AG09319 (cell line): ENCODE results near the gene FGF22.

Experiments used
- DNase-seq: peaks from one replicate; pipeline ENCODE4 v3.0.0-alpha.2; 2010; ENCODE audit warnings: low read depth; ENCODE audit errors: extremely low read depth
- CTCF ChIP-seq: IDR thresholded peaks from 2 replicates; pipeline ENCODE4 v1.5.1; 2011; ENCODE audit warnings: low read depth, mild to moderate bottlenecking, inconsistent platforms, low read length, moderate library complexity

Gene FGF22

DNA sequence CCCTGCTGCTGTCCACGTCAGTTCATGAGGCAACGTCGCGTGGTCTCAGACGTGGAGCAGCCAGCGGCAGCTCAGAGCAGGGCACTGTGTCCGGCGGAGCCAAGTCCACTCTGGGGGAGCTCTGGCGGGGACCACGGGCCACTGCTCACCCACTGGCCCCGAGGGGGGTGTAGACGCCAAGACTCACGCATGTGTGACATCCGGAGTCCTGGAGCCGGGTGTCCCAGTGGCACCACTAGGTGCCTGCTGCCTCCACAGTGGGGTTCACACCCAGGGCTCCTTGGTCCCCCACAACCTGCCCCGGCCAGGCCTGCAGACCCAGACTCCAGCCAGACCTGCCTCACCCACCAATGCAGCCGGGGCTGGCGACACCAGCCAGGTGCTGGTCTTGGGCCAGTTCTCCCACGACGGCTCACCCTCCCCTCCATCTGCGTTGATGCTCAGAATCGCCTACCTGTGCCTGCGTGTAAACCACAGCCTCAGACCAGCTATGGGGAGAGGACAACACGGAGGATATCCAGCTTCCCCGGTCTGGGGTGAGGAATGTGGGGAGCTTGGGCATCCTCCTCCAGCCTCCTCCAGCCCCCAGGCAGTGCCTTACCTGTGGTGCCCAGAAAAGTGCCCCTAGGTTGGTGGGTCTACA, 43.1 kb downstream of the FGF22 start:
- no peak for DNase-seq
- TF ChIP-seq CTCF, result no peak

GRCh38 chr19:685454-685931, 45.8 kb downstream of the FGF22 start:
- DNase-seq, result no peak
- no peak for TF ChIP-seq CTCF

DNA sequence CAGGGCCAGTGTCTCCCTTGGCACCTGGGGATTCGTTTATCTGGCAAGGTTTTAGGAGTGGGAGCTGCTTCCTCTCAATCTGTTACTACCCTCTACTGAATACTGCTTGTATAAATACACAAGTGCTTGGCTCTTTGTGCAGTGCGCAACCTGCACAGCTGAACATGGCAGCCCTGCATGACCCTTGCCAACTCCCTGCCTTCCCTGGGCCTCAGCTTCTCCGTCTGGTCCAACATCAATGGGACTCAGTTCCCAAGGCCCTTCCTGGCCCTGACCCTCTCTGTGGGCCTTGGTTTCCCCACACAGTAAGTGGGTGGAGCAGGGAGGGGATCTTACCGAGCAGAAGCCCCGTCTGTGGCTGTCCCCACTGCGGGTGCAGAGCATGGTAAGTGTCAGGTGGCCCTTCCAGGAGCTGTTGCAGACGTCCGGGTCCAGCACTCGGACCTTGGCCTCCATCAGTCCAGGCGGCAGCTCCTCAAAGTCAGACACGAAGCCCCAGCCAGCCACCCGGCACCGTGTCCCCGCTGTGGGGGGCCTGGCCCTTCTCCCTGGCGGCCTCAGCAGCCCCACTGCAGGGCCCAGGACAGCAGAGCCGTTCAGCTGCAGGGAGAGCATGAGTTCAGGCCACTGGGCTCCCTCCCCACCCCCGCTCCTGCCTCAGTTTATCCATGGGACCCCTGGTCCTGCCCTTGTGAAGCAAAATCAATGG, 47.1 kb downstream of the FGF22 start:
- DNase-seq, result no peak
- TF ChIP-seq CTCF, result no peak

DNA sequence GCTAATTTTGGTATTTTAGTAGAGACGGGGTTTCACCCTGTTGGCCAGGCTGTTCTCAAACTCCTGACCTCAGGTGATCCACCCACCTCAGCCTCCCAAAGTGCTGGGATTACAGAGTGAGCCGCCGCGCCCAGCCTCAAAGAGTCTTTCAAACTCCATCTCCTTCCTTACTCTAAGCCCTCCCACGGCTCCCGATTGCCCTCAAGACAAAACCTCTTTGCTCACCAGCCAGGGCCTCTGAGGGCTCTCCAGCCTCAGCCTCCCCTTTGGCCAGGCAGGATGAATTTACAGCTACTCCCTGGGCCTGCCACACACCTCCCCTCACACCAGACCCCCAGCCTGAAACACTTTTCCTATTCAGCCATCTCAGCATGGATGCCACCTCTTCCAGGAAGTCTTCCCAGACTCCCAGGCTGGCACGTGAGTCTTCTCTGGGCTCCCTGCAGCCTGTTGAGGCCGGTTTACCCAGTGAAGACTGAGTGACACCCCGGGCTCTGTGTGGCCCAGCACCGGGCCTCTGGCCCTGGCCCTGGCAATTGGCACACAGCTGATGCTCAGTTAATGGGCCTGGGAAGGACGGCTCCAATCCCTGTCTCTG, 48.0 kb downstream of the FGF22 start:
- DNase-seq, result no peak
- no peak for TF ChIP-seq CTCF

- no peak for TF ChIP-seq CTCF
- DNase-seq, result no peak
These were observed 48.5 kb downstream of the FGF22 start for GRCh38 chr19:688214-688613.

DNA sequence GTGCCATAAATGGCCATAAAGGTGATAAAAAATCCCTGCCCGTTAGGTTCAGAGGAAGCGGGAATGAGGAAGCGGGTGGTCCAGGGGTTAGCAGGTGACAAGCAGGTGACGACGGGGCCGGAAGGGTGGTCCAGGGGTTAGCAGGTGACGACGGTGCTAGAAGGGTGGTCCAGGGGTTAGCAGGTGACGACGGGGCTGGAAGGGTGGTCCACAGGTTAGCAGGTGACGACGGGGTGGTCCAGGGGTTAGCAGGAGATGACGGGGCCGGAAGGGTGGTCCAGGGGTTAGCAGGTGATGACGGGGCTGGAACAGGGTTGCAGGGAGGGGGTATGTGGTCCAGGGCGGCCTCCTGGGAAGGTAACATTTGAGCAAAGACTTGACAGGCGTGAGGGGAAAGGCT, 49.3 kb downstream of the FGF22 start:
- no peak for DNase-seq
- TF ChIP-seq CTCF, result no peak

- DNase-seq, result no peak
- TF ChIP-seq CTCF, result no peak
These were observed 50.5 kb downstream of the FGF22 start for GRCh38 chr19:690203-690602.
